ENCODE results near the gene GINS1. TPM values are rescaled to one million over a fixed set of nuclear protein-coding genes. Genes with fewer than 3 reads are reported as not detected.

Gene GINS1
- total and polyA plus RNA-seq, 2 of the 8 experiments (the other 6 are each of a cell fraction or from before 2014, with no cell fraction given): 44.7 to 68.4 TPM

GRCh38 chr20:25378884-25379733, 28.4 kb upstream of the GINS1 start (continued):
- TF ChIP-seq SIX5 (IDR thresholded peaks at IDR 0.05; ENCODE audit: low read depth, low read length) (no peak), RAD21 (IDR thresholded peaks at IDR 0.05 in 1 of 2, conservative IDR thresholded peaks at IDR 0.05 in 1 of 2; ENCODE audit: low read depth in 2 of 2, low read length in 2 of 2) (no peak), TAF1 (IDR thresholded peaks at IDR 0.05; ENCODE audit: low read depth, low read length) (no peak), POU5F1 (IDR thresholded peaks at IDR 0.05; ENCODE audit: low read depth, low read length) (no peak), MAX (IDR thresholded peaks at IDR 0.05) (no peak), SP1 (IDR thresholded peaks at IDR 0.05; ENCODE audit: low read depth, low read length) (no peak)

Measured in H1 (cell line).